Gastroesophageal sphincter (tissue), 3 donors: ENCODE measurements around the gene SCRN2.

Source experiments
- CTCF ChIP-seq, 4 experiments: fragments of 200-600 bp in 2 of 4; fragments of 450-650 bp in 2 of 4; sonication (generic) in 1 of 4; IDR thresholded peaks; one replicate each; pipeline ENCODE4 v1.5.1; 2017 to 2019; ENCODE audit warnings: antibody characterized with exemption in 4 of 4, mild to moderate bottlenecking in 2 of 4, moderate library complexity in 2 of 4
- EP300 ChIP-seq: sonication (generic); formaldehyde crosslinking; IDR thresholded peaks from one replicate; pipeline ENCODE4 v1.6.1; 2017; ENCODE audit warnings: antibody characterized with exemption, mild to moderate bottlenecking
- POLR2A ChIP-seq, 2 donors: fragments of 450-650 bp; IDR thresholded peaks; one replicate each; pipeline ENCODE4 v1.6.1; 2017; ENCODE audit warnings: antibody characterized with exemption in 2 of 2, mild to moderate bottlenecking in 2 of 2, moderate library complexity in 1 of 2
- POLR2AphosphoS5 ChIP-seq: sonication (generic); formaldehyde crosslinking; IDR thresholded peaks from one replicate; pipeline ENCODE4 v1.6.1; 2017; ENCODE audit warnings: antibody characterized with exemption

DNA sequence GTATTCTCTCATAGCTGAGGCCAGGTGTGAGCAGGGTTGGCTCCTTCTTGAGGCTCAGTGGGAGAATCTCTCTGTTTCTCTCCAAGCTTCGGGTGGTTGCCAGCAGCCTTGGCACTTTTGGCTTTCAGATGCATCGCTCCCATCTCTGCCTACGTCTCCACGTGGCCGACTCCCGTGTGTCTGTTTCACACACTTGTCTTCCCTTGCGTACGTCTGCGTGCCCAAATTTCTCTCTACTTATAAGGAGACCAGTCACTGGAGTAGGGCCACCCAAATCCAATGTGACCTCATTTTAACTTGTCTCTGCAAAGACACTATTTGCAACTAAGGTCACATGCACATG is 34.2 kb downstream of the SCRN2 start:
- TF ChIP-seq CTCF (IDR thresholded peaks at IDR 0.05) (no peak), POLR2A (IDR thresholded peaks at IDR 0.05) (no peak), POLR2AphosphoS5 (no peak), EP300 (no peak)
